ENCODE data around the gene GTF2IRD1.

- TF ChIP-seq CTCF (IDR thresholded peaks at IDR 0.05; ENCODE audit: low read depth, low read length, poor library complexity, severe bottlenecking), result no peak
- no peak for TF ChIP-seq EZH2phosphoT487 (IDR thresholded peaks at IDR 0.05; ENCODE audit: borderline replicate concordance, low read length)
Measured at GRCh38 chr7:74439541-74439940, 14.2 kb upstream of the GTF2IRD1 start.

Data from DOHH2 (cell line).